ENCODE data around the gene SLC13A2.

SLC13A2 gene

GRCh38 chr17:28505986-28506665 is 32.7 kb downstream of the SLC13A2 start, which contains the start of gene FOXN1:
TSS of gene FOXN1 (plus strand) at chr17:28506348. CDS start at chr17:28523970, 17,622 bp downstream.
- no peaks in the 10 kb centered on the region for H3K9me3 ChIP-seq
- TF ChIP-seq CTCF (IDR thresholded peaks at IDR 0.05), result no peak
- no peak for DNase-seq
- H3K36me3 ChIP-seq, result no peaks in the 10 kb centered on the region
- peaks cover 0 to 55% of the 10 kb centered on the region in 2 donors for H3K27me3 ChIP-seq
- peaks cover 0 to 4% (median 0%) of the 10 kb centered on the region in 4 donors for H3K4me1 ChIP-seq
- H3K27ac ChIP-seq, result no peak within 1 kb of the TSS
- intact Hi-C loops (cut with DNase I; ENCODE audit: low total_unique reads), result no loop called here
- no peak within 1 kb of the TSS for H3K4me3 ChIP-seq

- DNase-seq, result no peak
- TF ChIP-seq CTCF (IDR thresholded peaks at IDR 0.05), result no peak
- peaks cover 0 to 4% (median 0%) of the 10 kb centered on the region in 4 donors for H3K4me1 ChIP-seq
- H3K36me3 ChIP-seq, result no peaks in the 10 kb centered on the region
- H3K4me3 ChIP-seq, result no peak overlapping the region
- no peak overlapping the region for H3K27ac ChIP-seq
- intact Hi-C loops (cut with DNase I; ENCODE audit: low total_unique reads), result no loop called here
- H3K27me3 ChIP-seq, result peaks cover 0 to 63% of the 10 kb centered on the region in 2 donors
- no peaks in the 10 kb centered on the region for H3K9me3 ChIP-seq
These were observed 33.5 kb downstream of the SLC13A2 start for GRCh38 chr17:28506763-28507487.

- no peak overlapping the region for H3K4me3 ChIP-seq
- H3K27me3 ChIP-seq, result peaks cover 0 to 71% of the 10 kb centered on the region in 2 donors
- intact Hi-C loops (cut with DNase I; ENCODE audit: low total_unique reads), result no loop called here
- DNase-seq, result no peak
- TF ChIP-seq CTCF (IDR thresholded peaks at IDR 0.05), result no peak
- peaks cover 0 to 4% (median 0%) of the 10 kb centered on the region in 4 donors for H3K4me1 ChIP-seq
- no peaks in the 10 kb centered on the region for H3K36me3 ChIP-seq
- no peak overlapping the region for H3K27ac ChIP-seq
- no peaks in the 10 kb centered on the region for H3K9me3 ChIP-seq
These were observed 34.2 kb downstream of the SLC13A2 start for GRCh38 chr17:28507567-28508203.

GRCh38 chr17:28508211-28508724 is 34.8 kb downstream of the SLC13A2 start:
- no peak overlapping the region for H3K4me3 ChIP-seq
- intact Hi-C loops (cut with DNase I; ENCODE audit: low total_unique reads), result no loop called here
- H3K4me1 ChIP-seq, result peaks cover 0 to 4% (median 0%) of the 10 kb centered on the region in 4 donors
- peaks cover 0 to 74% of the 10 kb centered on the region in 2 donors for H3K27me3 ChIP-seq
- H3K9me3 ChIP-seq, result no peaks in the 10 kb centered on the region
- no peaks in the 10 kb centered on the region for H3K36me3 ChIP-seq
- H3K27ac ChIP-seq, result no peak overlapping the region
- TF ChIP-seq CTCF (IDR thresholded peaks at IDR 0.05), result no peak
- no peak for DNase-seq

- H3K4me3 ChIP-seq, result no peak overlapping the region
- H3K27me3 ChIP-seq, result peaks cover 0 to 89% of the 10 kb centered on the region in 2 donors
- intact Hi-C loops (cut with DNase I; ENCODE audit: low total_unique reads), result no loop called here
- peaks cover 0 to 4% (median 0%) of the 10 kb centered on the region in 4 donors for H3K4me1 ChIP-seq
- H3K27ac ChIP-seq, result no peak overlapping the region
- H3K36me3 ChIP-seq, result no peaks in the 10 kb centered on the region
- peak in 1 of 2 donors; percentile 24 for DNase-seq
- TF ChIP-seq CTCF (IDR thresholded peaks at IDR 0.05), result no peak
- H3K9me3 ChIP-seq, result no peaks in the 10 kb centered on the region
These were observed 36.3 kb downstream of the SLC13A2 start for GRCh38 chr17:28509789-28510188.
